Activated CD8-positive, alpha-beta memory T cell treated with anti-CD3 and anti-CD28 coated beads for 1 hour (primary cell): ENCODE data around the gene PLEKHG2.
"Not testable (repeated sequence)": the region's sequence is repeated elsewhere in the genome, so short reads cannot be mapped to it uniquely, and the experiment has no call there.

ENCODE experiments used
- DNase-seq, 2 donors: peaks; one replicate each; pipeline ENCODE4 v3.0.0-alpha.2; 2020; ENCODE audit warnings: low read depth in 1 of 2; ENCODE audit errors: extremely low read depth in 1 of 2

Gene PLEKHG2

GRCh38 chr19:39446365-39447084, 34.1 kb downstream of the PLEKHG2 start:
- no peak for DNase-seq

DNA sequence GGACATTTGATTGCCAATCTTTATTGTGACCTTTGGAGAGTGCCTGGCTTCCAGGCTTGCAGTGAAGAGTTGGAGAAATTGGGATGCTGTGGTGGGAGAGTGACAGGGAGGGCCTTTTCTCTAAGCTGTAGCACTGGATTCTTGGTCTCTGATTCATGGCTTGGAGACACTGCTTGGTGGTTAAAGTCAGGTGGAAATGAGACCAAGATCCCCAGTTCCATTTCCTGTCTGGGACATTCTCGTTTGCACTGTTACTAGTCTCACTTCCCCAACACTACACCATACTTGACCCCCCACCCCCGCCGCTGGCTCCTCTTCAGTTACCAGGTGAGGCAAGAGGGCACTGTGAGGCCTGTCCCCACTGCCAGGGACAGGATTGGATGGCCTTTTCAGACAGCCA, 35.8 kb downstream of the PLEKHG2 start:
- DNase-seq, result no peak

- no peak for DNase-seq
Observed at GRCh38 chr19:39449116-39449797, 36.8 kb downstream of the PLEKHG2 start.

GRCh38 chr19:39451257-39451656, 38.8 kb downstream of the PLEKHG2 start:
- DNase-seq, result not testable (repeated sequence)

DNA sequence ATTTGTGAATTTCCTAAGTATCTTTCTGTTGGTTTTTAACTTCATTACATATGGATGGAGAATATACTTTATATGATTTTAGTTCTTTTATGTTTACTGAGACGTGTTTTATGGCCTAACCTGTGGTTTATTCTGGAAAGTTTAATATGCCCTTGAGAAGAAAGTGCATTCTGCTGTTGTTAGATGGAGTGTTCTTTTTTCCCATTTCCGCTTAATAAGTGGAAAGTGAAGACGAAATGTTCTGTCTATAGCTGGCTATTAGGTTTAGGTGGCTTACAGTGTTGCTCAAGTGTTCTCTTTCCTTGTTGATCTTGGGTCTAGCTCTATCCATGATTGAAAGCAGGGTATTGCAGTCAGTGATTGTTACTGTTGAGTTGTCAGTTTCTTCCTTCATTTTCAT, 50.9 kb downstream of the PLEKHG2 start:
- no peak for DNase-seq

GRCh38 chr19:39465956-39466747, 53.7 kb downstream of the PLEKHG2 start:
- no peak for DNase-seq

GRCh38 chr19:39467941-39468340, 55.5 kb downstream of the PLEKHG2 start:
- DNase-seq, result no peak

GRCh38 chr19:39469036-39469435, 56.6 kb downstream of the PLEKHG2 start:
- no peak for DNase-seq

DNA sequence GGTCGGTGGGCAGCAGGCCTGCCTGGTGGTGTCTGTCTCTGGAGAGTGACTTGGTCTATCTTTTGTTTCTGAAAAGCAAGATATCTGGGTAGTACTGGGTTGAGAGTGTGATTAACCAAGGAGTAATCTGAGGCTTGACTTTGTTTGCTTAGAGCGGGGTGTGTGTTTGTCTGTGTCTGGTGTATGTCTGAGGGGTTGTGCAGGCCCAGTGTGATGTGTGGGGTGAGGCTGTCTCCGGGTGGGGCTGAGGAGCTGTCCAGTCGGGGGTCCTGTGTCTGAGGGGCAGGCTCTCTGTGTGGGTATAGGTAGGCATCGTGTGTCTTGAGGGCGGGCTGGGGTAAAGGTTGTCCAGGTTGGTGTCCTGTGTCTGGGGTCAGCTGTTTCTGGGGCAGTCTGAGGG, 57.1 kb downstream of the PLEKHG2 start:
- DNase-seq, result no peak

- DNase-seq, result no peak
Observed at GRCh38 chr19:39470724-39471339, 58.4 kb downstream of the PLEKHG2 start.

GRCh38 chr19:39471756-39472536, 59.5 kb downstream of the PLEKHG2 start:
- DNase-seq, result no peak

- DNase-seq, result no peak
Observed at GRCh38 chr19:39472746-39473442, 60.4 kb downstream of the PLEKHG2 start.

GRCh38 chr19:39473443-39473960, 61.0 kb downstream of the PLEKHG2 start:
- no peak for DNase-seq

GRCh38 chr19:39474139-39474620, 61.7 kb downstream of the PLEKHG2 start:
- DNase-seq, result peak; percentile 38 to 64

- DNase-seq, result no peak
Observed at GRCh38 chr19:39475748-39476147, 63.3 kb downstream of the PLEKHG2 start.
